Colon (tissue), 2 donors: ENCODE results near the gene ALKAL2.
"Not testable (repeated sequence)": the region's sequence is repeated elsewhere in the genome, so short reads cannot be mapped to it uniquely, and the experiment has no call there.

Experiments used
- FAIRE-seq: peaks from 2 replicates; lab custom pipeline; 2012; peaks lifted over from hg19 to GRCh38; lab: Jason Lieb, UNC
- donor health status: control.
- donor health status: control.

ALKAL2 gene, protein sequence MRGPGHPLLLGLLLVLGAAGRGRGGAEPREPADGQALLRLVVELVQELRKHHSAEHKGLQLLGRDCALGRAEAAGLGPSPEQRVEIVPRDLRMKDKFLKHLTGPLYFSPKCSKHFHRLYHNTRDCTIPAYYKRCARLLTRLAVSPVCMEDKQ

DNA sequence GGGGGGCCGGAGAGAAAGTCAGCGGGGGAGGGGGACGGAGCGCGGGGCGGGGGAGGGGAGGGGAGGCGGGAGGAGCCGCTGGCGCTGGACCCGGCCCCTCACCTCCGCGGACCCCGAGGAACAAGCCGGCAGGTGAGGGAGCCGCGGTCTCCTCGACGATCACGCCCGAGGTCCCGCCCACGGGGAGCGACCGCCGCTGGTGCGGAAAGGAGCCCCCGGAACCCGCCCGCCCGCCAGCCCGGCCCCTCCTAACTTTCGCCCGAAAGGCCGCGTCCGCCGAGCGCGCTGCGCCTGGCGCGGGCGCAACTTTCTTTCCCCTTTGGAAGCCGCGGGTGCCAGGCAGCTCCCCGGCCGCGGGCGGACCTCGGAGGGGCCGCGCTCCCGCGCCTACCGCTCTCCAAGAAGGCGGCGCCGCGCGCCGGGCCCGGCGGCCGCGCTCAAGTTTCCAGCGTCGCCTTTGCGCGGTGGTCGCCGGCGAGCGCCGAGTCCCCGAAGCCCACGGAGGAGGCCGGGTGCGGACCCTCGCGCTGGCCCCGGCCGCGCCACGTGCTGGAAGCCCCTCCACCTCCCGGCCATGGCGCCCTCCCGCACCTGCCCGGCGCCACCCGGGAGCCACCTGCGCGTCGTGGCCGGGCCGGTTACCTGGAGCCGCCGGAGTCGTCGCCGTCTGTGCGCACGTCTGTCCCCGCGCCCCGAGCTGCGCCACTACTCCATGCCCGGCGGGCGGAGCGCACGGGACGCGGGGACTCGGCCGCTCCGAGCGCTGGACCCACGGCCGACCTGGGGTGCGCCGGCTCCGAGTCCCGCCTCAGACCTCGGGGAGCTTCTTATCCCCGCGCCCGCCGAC is at the start of gene ALKAL2:
Gene ALKAL2 (minus strand): TSS at position 181 of the 847 bp plus-strand sequence. CDS start 256 bp downstream, outside the sequence.
- no peak for FAIRE-seq

DNA sequence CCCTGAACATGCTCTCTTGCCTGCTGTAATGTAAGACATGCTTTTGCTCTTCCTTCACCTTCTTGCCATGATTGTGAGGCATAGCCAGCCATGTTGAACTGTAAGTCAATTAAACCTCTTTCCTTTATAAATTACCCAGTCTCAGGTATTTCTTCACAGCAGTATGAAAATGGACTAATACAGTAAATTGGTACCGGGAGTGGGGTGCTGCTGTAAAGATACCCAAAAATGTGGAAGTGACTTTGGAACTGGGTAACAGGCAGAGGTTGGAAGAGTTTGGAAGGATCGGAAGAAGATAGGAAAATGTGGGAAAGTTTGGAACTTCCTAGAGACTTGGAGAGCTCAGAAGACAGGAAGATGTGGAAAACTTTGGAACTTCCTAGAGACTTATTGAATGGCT is 49.1 kb upstream of the ALKAL2 start:
- FAIRE-seq, result not testable (repeated sequence)

DNA sequence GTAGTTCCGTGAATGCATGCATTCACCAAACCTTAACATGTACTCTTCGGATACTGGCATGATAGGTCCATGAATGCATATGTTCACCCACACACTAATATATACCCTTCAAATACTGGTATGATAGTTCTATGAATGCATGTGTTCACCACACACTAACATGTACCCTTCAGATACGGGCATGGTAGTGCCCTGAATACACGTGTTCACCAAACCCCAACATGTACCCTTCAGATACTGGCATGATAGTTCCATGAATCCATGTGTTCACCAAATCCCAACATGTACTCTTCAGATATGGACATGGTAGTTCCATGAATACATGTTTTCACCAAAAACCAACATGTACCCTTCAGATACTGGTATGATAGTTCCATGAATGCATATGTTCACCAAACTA is 48.5 kb upstream of the ALKAL2 start:
- FAIRE-seq, result no peak

DNA sequence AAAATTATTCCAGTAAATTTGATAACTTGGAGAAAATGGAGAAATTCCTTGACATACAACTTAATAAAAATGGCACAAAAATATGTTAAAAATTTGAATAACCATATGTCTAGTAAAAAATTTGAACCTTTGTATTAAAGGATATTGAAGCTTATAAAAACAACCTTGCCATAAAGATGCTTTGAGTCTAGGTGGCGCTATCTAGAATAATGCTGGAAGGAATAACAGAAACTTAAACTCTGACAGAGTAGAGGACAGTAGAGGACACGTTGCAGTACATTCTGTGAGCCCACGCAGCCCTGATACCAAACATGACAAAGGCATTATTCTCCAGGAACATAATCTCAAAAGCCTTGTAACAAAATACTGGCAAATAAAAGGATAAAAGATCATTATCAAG is 44.7 kb upstream of the ALKAL2 start:
- FAIRE-seq, result no peak

DNA sequence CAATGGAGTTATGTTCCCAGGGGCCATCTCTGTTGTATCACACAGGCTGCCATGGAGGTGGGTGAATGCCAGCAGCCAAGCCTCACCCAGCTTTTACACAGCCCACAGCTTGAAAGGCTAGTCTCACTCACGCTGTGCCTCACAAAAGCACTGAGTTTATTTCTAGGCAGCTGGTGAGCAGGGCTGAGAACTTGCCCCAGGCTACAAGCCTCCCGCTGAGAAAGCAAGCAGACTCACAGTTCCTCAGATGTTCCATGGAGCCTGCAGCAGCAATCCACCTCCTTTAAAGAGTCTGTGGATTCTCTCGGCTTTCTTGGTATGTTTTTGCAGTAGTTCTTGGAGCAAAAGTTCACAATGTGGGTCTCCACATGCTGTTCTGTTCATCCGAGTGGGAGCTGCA is 40.9 kb upstream of the ALKAL2 start:
- FAIRE-seq, result no peak

DNA sequence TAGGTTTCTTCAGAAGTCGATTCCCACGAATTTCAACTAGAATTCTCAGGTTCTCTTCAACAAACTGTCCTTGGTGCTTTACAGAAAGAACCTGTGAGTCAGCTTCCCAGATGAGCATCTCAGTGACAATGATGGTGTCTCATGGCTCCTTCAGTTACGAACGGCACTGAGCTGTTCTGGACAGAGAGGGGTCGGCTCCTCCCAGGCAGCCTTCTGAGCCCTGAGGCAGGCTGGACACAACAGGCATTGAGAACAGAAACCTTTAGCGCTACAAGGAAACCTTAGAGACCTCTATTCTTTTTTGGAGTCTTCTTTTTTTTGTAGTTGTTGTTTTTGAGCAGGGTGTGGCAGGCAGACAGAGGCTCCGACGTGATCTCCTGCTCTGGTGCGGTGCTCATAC is 35.1 kb upstream of the ALKAL2 start:
- no peak for FAIRE-seq

DNA sequence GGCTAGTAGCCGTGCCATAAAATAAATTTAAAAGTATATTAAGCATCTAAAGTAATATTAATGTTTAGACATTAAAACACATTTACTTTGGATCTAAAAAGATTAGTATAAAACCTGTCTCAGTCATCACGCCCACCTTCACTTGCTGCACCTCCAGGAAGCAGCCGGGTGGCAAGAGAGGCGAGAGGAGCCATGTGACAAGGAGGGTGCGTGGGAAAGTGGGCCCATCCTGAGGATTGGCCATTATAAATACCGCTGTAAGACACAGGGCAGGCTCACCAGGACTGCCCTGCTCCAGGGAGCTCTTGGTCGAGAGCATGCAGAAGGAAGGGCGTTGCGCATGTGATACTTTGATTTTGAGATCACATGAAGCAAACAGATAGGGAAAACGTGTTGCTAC is 34.4 kb upstream of the ALKAL2 start:
- no peak for FAIRE-seq

DNA sequence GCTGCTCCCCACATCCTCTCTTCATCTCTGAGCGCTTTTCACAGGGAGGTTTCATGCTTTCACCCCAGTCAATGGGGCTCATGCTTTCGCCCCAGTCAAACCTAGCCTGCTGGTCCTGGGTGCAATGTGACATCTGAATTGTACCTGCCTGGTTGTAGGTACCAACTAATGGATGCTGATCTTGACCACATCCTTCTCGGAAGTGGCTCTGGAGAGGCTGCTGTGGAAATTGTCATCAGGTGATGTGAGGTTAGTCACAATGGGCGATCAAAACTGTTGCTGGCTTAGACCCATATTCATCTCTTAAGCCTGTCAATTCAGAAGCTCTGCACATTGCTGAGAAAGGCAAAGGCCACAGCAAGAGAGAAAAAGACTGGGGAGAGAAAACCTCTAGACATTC is 32.7 kb upstream of the ALKAL2 start:
- FAIRE-seq, result no peak

DNA sequence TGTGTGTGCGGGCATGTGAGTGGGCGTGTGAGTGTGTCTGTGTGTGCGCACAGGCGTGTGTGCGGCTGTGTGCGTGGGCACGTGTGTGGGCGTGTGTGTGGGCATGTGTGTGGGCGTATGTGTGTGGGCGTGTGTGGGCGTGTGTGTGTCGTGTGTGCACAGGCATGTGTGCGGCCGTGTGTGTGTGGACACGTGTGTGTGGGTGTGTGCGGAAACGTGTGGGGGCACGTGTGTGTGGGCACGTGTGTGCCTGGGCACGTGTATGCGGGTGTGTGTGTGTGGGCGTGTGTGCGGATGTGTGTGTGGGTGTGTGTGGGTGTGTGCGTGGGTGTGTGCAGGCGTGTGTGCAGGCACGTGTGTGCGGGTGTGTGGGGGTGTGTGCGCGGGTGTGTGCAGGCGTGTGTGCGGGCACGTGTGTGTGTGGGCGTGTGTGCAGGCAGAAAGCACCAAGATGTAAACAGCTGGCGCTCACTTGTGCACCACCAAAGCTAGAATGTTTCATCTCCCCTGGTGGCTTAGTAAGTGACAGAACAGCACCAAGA is 31.2 kb upstream of the ALKAL2 start:
- FAIRE-seq, result no peak

DNA sequence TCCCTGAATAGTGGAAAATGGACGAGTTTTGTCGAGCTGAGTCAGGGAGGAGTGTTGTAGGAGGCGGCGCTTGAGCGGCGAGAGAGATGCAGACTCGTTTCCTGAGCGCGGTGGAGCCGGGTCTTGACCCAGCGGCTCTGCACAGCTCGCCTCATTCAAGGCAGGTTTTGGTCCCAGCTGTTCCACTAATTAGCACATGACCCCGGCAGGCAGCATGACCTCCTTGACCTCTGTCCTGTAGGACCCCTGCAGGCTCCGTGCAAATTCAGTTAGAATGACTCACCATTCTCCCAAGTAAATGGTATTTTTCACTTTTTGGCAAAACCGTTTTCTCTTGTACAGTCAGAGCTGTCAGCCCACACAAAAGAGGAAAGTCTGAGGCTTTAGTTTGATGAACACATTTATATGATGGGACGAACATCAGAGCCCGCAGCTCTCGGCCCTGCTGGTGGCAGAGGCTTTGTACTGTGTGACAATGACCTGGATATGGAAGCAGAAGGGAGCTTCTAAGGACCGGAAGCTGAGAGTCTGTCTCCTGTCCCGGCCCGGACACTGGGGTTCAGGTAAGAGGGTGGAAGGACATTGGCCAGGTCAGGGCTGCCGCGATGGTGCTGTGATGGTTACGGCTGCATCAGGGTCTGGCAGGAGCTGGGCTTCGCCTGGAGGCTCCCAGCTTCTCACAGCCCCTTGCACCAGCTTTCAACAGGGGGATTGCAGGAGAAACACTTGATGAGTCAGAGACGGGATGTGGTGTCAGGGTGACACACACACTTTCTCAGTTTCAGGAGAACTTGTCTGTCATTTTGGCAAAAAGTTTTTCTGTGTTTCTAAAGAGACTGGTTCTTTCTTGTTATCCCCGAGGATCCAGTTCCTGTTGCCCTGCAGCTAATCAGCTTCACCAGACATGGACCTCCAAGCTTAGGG is 29.9 kb upstream of the ALKAL2 start:
- no peak for FAIRE-seq

DNA sequence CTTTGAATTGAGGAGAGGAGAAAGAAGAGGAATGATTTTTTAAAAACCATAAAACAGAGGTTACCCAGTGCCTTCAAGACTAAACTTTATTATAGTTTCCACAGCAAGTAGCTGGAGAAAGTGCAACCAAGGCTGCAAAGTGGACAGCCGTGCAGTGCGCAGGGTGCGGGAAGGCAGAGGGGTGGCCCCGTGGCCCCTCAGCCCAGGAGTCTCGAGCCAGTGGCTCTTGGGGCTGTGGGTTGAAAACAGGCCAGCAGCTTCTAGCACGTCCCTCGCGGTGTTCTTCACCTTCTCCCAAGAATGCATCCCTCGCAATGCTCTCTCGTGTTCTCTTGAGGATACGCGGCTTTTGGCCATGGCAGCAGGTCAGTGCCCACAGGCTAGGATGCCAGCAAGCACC is 28.5 kb upstream of the ALKAL2 start:
- no peak for FAIRE-seq

DNA sequence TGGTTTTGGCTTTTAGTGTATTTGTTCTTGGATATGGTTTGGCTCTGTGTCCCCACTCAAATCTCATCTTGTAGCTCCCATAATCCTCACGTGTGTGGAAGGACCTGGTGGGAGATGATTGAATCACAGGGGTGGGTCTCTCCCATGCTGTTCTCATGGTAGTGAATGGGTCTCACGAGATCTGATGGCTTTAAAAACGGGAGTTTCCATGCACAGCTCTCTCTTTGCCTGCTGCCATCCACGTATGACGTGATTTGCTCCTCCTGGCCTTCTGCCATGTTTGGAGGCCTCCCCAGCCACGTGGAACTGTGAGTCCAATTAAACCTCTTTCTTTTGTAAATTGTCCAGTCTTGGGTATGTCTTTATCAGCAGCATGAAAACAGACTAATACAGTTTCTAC is 28.0 kb upstream of the ALKAL2 start:
- FAIRE-seq, result not testable (repeated sequence)

DNA sequence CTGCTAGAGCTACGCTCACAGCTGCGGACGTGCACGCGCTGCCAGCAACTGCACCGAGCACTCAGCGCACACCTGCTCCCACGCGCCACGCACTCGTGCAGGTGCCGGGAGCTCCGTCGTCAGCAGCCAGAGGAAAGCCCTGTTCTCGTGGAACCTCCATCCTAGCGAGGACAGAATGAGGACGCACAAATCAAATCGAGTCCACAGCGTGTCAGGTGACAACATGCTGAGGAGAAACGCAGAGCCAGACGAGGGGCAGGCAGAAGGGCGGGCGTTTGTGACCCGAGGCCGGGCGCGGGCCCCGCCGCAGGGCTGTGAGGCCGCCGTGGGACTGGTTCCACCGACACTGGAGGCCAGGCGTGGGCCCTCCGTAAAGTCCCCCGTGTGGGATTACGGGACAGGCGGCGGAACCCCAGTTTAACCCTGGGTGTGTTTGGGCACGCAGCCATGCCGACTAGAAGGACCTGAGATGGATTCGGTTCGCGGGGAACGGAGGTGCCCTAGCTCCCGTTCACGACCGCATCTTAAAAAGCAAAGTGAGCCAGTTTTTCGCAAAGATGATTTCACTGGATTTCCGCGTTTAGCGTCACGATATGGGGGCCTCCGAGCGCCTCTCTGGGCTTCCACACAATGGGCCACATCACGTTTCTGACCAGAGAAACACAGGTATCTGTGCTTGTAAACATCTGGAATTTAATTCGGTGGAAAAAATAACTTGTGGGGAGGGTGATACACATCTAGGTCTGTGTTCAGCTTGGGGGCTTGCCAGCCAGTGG is 26.9 kb upstream of the ALKAL2 start:
- FAIRE-seq, result no peak

DNA sequence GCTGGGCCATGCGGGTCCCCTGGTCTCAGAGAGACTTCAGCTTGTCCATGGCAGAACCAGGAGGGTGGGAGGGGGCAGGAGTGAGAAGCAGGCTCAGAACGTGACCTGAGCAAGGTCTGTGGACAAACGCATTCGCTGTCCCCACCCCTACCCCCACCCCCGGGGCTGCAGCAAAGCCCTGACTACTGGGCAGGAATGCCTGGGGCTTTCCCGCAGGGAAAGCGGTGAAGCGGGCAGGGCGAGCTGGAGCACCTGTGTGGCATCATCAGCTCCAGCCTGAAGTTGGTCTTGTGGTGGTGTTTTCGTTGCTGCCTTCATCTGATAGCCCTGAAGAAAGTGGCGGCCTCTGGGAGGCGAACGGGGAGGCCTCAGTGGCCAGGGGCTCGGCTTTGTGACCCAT is 26.1 kb upstream of the ALKAL2 start:
- no peak for FAIRE-seq

DNA sequence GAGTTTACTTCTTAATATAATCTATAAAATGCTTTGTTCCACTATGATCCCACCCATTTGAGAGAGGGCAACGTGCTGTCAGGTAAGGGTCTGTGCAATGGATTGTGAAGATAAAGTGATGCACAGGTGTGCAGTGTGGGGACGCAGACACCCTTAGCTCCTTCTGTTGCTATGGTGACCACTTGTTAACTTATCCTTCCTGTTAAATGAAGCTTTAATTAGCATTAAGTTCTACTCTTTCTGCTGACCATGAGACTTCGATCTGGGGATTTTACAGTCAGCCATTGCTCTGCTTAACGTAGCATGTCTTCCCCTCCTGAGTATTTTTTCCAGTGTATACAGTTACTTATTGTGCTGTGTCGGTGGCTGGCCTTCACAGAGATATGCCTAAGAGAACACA is 23.1 kb upstream of the ALKAL2 start:
- no peak for FAIRE-seq

DNA sequence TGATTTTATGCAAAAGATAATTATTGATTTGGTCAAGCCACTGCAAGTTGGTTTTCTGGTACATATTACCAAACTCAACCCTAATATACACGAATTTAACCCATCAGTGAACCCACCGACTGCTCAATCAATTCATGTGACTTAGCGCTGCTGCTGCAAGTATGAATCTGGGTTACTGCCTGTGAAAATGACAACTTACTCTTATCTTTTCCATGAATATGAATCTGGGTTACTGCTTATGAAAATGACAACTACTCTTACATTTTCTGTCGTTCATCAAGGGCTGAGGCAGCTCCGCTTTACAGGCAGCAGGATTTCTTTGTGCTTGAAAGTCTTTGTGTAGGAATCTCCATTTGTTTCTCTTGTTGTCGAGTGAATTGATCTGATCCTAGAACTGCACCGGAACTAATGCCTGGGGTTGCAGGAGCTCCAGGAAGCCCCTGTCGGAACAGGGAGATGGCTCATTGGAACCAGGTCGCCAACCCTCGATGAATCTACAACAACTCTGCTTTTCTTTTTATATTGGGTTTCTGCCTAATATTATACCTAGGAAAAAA is 22.1 kb upstream of the ALKAL2 start:
- no peak for FAIRE-seq

DNA sequence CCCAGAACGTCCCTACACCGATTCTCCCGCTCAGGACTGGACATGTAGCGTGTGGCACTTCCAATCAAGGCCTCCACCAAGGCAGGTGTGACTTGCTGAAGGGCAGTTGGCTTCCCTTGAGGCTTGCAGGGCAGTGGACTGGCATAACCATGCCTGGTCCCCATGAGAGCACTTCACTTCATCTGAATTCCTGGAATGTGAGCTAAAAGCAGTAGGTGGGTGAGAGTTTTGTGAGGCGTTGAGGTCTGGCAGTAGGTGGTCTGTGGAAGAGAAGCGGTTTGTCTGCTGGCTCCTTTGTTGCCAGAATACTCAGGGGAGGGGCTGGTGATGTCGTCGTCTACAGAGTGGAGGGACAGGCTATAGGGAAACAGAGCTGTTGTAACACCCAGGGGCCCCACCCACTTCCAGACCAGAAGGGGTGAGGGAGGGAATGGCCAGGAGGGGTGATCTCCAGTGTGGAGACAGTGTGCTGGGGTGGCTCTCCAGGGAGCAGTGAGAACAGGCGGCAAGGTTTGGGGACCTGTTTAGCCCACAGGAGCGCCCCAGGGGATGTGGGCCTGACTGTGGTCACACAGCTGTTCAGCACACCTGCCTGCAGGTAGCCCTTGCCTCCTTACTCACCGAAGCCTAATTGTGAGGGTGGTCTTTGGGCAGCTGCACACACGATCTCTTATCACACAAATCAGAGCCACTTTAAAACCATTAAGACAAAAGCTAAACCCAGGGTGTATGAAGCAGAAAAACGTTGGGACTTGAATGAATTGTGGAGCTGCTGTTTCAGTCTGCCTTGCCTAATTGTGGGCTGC is 21.5 kb upstream of the ALKAL2 start:
- FAIRE-seq, result no peak

DNA sequence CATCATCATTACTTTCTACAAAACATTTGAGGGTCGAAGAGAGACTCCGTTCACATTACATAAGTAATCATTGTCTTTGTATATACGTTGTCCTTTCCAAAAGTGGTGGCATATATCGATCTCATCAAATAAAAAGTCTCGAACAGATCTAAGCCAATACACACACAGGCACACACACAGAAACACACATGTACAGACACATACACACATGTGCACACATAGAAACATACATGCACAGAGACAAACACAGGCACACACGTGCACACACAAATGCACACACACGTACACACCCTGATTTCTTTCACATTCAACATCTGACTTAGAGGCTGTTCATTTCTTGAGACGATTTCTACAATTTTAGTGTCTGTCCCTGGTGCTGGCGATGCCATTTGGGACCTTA is 17.5 kb upstream of the ALKAL2 start:
- FAIRE-seq, result no peak

DNA sequence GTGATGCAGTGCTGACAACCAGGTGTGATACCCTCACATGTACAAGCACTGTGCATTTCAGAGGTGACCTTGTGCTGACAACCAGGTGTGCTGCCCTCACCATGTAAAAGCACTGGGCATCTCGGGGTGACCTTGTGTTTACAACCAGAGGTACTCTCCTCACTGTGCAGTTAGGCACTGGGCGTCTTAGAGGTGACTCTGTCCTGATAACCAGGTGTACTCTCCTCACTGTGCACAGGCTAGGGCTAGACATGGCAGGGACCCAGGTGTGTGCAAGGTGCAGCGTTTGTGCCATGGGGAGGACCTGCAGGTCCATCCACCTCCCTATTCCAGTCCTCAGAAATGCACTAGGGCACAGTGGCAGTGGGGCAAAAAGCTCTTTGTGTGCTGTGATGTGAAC is 8.5 kb upstream of the ALKAL2 start:
- no peak for FAIRE-seq

DNA sequence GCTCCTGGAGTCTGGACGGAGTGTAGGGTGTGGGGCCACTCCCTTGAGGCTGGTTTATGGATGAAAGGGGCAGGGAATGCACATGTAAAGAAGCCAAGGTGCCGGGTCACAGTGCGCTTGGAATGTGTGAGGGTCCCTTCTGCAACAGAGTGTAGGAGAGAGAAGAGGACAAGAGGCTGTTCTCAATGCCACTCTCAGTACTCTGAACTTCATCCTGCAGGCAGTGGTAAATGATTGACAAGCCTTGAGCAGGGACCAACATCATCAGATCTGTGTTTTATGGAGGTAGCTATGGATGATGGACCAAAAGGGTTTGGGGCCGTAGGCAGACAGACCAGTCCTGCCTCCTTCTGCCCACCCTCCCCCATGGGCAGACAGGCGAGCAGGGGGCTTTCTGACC is 7.2 kb upstream of the ALKAL2 start:
- no peak for FAIRE-seq
